NOMO-1 treated with dmso at 0.1 percent for 144 hours (cell line): ENCODE results near the gene MED1.
A peak's percentile ranks its signal among the peaks of the same experiment; 100 is the strongest.
"Not testable (repeated sequence)": the region's sequence is repeated elsewhere in the genome, so short reads cannot be mapped to it uniquely, and the experiment has no call there.

Source experiments
- DNase-seq: peaks from one replicate; lab custom pipeline; 2025; ENCODE audit not compliant: unreplicated experiment; lab: John Stamatoyannopoulos, UW

MED1 gene

GRCh38 chr17:39443326-39443725 is 7.7 kb downstream of the MED1 start:
- DNase-seq: no peak

GRCh38 chr17:39439868-39440267 is 11.2 kb downstream of the MED1 start:
- DNase-seq: not testable (repeated sequence)

DNA sequence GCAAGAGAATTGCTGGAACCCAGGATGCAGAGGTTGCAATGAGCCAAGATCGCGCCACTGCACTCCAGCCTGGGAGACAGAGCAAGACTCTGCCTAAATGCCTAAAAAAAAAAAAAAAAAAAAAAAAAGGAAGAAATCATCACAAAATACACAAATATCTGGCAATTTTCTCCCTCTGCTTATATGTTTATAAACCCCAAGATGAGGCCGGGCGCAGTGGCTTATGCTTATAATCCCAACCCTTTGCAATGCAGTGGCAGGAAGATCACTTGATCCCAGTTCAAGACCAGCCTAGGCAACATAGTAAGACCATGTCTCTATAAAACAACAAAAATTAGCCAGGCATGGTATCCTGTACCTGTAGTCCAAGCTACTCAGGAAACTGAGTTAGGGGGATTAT is 21.5 kb downstream of the MED1 start:
- DNase-seq: no peak

- DNase-seq: no peak
These were observed 34.9 kb downstream of the MED1 start for GRCh38 chr17:39416141-39416540.

DNA sequence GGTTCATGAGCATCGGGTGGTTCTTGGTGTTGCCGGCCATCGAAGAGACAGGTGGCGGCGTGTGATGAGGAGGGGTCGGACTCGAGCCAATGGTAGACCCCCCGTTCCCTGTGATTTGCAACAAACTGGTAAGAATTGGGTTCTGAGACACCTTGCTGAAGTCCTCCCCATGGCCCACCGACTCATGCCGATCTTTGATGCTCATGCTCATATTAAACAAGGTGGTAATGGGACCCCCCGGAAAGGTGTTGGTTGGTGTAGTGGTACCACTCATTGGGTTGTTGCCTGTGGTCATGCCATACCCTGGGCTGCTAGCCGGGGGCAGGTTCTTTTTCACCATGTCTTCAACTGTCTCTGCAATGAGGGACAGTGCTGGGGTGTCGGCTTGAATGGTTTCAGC is 40.8 kb downstream of the MED1 start:
- DNase-seq: no peak

- DNase-seq: no peak
These were observed 42.7 kb downstream of the MED1 start for GRCh38 chr17:39408360-39408759.

DNA sequence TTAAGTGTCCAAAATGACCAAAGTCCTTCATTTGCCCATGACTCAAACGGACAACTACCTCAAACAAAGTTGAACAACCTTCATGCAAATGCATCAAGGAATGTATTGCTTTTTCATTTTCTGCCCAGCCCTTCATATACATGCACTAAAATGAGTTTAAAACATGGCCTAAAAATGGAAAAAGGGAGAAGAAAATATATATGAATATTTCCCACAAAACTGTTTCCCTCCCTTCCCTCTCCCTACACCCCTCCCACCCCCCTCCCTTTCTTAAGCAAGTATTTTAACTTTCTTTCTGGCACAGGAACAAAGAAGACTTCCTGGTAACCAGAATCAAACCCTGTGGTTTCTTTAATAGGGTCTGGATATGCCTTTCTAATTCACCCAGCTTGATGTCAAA is 44.1 kb downstream of the MED1 start:
- no peak for DNase-seq

GRCh38 chr17:39405436-39405835 is 45.6 kb downstream of the MED1 start:
- no peak for DNase-seq

GRCh38 chr17:39404542-39405378 is 46.3 kb downstream of the MED1 start:
- DNase-seq: peak; percentile 61

GRCh38 chr17:39402890-39403605 is 48.0 kb downstream of the MED1 start:
- no peak for DNase-seq

GRCh38 chr17:39402244-39402889 is 48.7 kb downstream of the MED1 start:
- peak; percentile 87 for DNase-seq

- DNase-seq: peak; percentile 61
These were observed 49.4 kb downstream of the MED1 start, which contains the start of gene FBXL20 for GRCh38 chr17:39401412-39402243. TSS of gene FBXL20 (minus strand) at chr17:39401626. CDS start at chr17:39401402, 224 bp downstream.

DNA sequence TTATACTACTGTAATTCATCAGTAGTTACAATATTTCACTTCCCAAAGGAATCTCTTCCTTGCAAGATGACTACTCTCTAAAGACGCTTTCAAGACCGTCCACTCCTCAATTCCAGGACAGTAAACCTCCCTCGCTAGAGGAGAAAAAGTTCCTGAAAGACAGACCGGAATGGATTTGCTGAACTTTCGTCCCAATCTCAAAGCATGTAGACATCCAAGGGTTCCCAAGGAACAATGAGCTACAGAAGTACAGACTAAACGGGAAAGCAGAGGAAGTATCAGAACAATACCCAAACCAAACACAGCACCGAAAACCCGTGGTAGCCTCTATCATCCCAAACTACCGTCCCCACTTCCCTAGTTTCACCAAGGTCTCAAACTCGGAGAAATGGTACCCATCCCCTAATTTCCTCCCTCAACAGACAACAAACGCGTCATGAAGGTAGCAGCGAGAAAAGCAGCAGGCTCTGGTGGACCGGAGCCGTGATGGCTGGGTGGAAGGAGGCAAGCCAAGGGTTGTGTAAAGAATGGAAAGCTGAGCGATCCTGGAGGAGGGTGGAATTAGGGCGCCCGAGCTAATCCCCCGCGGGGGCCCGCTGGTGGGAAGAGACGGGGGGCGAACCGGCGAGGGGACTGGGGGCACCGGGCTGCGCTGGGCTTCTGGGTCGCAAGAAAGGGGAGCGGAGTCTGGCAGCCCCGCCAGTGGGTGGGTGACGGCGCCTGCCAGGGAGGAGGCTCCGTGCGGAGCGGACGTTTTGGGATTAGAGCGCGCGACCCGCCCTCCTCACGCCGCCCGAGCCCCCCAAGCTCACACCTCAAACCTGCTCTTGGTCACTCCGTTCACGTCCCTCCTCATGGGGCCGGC is 50.3 kb downstream of the MED1 start:
- DNase-seq: no peak

GRCh38 chr17:39399791-39400190 is 51.3 kb downstream of the MED1 start:
- no peak for DNase-seq

DNA sequence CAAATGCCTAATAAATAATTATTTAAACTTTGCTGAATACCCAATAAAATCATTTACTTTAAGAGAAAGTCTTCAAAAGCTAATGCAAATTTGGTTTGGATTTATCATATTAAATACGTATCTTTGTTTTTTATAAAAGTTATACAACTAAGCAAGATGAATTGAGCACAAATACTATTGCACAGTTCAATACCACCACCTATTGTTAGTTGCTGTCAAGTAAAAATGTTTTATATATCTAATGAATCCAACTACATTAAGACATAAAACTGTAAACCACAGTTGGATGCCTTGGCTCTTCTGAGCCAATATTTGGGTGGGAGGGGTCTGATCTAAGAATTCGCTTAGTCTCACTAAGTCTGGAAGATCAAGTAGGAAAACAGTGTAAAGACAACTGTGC is 57.3 kb downstream of the MED1 start:
- DNase-seq: no peak

DNA sequence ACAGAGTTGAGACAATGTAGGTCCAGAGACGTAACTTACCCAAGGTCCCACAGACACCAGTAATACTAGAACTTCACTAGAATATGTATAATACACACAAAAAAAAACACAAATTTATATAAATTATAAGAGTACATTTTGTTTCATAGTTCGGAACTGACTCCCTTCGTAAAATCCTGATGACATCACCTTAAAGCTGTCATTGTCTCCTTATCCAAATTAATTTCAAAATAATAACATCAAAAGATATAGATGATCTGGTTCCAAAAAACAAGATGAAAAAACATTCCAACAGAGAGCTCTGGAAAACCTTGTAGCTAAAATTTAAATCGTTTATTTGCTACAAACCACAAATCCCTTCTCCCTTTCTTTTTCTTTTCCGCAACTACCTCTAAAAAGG is 59.6 kb downstream of the MED1 start:
- no peak for DNase-seq

DNA sequence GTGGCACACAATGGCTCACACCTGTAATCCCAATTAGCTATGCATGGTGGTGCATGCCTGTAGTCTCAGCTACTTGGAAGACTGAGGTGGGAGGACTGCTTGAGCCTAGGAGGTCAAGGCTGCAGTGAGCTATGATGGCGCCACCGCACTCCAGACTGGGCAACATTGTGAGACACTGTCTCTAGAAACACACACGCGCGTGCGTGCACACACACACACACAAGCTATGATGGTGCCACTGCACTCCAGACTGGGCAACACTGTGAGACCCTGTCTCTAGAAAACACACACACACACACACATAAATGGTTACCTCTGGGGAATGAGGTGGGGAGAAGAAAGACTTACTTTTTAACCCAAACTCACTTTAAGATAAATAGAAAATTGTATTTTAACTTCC is 66.0 kb downstream of the MED1 start:
- no peak for DNase-seq

GRCh38 chr17:39380144-39380543 is 70.9 kb downstream of the MED1 start:
- no peak for DNase-seq

DNA sequence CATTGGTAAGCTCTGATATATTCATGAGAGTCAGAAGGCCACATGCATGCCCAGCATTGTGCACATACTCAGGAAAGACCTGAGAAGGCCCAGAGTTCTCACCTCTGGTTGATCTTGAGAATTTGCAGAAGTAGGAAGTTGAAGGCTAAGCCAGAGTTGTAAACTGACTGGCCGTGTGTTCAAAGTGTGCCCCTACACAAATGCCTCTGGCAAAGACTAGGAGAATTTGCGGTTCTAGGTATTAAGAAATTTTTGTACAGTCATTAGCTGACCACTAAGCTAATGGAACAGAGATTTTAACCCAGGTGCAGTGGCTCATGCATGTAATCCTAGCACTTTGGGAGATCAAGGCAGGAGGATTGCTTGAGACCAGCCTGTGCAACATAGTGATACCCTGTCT is 74.6 kb downstream of the MED1 start:
- DNase-seq: peak; percentile 33

DNA sequence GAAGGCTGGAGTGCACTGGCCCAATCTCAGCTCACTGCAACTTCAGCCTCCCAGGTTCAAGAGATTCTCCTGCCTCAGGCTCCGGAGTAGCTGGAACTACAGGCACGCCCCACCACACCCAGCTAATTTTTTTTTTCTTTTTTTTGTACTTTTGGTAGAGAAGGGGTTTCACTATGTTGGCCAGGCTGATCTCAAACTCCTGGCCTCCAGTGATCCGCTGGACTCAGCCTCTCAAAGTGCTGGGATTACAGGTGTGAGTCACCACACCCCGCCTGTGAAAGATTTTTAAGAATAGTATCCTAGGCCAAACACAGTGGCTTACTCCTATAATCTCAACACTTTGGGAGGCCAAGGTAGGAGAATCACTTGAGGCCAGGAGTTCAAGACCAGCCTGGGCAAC is 83.3 kb downstream of the MED1 start:
- not testable (repeated sequence) for DNase-seq
